HT1080 (cell line): Measurements from ENCODE around the gene FAIM2. TPM values are rescaled to one million over a fixed set of nuclear protein-coding genes. Genes with fewer than 3 reads are reported as not detected.
A peak's percentile ranks its signal among the peaks of the same experiment; 100 is the strongest.

Experiments used
- DNase-seq: peaks from one replicate; pipeline ENCODE4 v3.0.0-alpha.2; 2015; ENCODE audit warnings: low read depth
- total RNA-seq: library from RNA; depleted of rRNA; stranded (reverse); fragments of >200 nt; shearing (Covaris generic); gene quantifications from 2 replicates; pipeline ENCODE4 v1.2.3, GENCODE V29; 2014

The FAIM2 gene
- total RNA-seq, 1 experiment from 2014 or later = not detected

DNA sequence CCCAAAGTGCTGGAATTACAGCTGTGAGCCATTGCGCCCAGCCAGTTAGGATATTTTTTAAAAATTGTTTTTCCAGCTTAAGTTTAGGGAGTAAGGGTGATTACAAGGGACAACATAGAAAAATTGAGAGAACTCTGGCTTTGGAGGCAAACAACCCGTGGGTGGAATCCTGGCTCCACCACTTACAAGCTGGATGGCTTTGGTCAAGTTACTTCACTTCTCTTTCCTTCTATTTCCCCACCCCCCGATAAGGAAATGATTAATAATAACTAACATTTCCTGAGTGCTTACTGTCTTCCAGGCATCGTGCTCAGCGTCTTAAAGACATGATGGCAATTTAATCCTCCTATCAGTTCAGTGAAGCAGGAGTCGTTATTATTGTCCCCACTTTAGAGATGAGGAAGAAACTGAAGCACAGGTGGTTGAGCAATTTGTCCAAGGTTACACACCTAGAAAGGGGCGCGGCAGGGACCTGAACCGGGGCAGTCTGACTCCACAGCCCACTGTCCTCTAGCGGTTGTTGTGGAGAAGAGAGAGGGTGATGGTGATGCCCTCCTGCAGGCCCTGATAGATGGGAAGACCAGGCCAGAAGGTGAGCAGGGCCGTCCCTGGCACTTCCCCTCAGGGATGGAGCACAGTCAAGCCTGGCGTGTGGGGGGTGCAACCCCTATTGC, 16.7 kb upstream of the FAIM2 start:
- peak; percentile 68 for DNase-seq

DNA sequence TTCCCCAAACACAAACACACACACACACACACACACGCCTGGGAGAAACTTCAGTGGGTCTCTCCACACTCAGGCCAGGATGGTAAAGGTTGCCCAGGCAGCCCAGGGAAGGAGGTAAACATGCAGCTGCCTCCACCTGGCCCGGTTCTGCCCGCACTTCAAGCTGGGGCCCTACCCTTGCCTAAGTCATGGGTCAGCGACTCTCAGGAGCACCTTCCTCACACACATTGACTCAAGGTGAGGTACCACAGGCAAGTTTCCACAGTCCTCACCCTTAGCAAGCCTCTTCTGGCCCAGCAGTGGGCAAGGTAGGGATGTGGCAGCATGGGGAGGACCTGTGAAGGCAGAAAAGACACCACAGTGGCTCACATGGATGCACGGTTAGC, 14.1 kb upstream of the FAIM2 start:
- no peak for DNase-seq

DNA sequence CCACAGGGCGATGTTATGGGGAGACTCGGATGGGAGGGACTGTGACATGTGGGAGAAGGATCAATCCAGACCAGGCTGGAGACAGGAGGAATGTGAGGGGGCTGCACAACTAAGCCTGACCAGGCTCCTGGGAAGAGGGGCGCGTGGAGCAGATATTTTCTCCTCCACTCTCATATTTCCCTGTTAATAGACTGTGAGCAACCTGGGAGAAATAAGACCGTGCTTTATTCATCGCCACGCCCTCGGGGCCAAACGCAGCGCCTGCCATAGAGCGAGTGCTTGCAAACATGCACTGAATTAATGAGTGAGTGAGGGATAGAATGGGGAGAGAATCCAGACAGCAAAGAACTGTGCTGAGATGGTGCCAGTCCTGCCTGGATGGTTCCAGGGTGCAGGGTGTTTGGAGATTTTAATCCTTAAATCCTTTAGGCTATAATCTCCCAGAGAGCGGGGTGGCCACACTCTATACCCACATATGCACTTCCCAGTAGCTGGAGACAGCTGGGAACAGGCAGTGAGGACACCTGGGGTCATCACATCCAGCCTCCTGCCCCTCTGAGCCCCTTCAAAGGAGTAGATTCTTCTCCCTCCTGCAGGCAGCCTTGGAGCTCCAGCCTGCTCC, 13.6 kb upstream of the FAIM2 start:
- DNase-seq = no peak

DNA sequence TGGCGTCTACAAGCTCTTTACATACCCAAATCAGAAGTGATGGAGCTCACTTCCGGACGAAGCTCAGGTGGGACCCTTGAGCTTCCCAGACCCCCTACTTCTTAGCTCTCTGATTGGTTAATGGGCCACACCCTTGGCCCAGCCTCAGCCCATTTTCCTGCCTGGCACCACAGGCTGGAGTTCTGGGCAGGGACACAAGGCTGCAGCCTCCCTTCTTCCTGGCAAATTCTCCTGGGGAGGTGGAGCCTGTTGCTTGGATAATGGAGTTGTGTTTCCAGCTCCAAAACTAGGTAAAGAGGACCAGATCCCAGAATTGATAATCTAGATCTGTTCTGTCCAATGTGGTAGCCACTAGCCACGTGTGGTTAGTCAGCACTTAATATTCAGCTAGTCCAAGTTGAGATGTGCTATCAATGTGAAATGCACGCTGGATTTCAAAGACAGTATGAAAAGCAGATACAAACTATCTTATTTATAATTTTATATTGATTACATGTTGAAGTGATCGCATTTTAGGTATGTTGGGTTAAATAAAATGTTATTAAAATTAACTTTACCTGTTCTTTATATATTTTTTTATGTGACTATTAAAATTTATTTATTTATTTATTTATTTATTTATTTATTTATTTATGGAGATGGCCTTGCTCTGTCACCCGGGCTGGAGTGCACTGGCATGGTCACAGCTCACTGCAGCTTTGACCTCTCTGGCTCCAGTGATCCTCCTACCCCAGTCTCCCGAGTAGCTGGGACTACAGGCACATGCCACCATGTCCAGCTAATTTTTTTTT, 12.6 kb upstream of the FAIM2 start:
- DNase-seq = no peak

DNA sequence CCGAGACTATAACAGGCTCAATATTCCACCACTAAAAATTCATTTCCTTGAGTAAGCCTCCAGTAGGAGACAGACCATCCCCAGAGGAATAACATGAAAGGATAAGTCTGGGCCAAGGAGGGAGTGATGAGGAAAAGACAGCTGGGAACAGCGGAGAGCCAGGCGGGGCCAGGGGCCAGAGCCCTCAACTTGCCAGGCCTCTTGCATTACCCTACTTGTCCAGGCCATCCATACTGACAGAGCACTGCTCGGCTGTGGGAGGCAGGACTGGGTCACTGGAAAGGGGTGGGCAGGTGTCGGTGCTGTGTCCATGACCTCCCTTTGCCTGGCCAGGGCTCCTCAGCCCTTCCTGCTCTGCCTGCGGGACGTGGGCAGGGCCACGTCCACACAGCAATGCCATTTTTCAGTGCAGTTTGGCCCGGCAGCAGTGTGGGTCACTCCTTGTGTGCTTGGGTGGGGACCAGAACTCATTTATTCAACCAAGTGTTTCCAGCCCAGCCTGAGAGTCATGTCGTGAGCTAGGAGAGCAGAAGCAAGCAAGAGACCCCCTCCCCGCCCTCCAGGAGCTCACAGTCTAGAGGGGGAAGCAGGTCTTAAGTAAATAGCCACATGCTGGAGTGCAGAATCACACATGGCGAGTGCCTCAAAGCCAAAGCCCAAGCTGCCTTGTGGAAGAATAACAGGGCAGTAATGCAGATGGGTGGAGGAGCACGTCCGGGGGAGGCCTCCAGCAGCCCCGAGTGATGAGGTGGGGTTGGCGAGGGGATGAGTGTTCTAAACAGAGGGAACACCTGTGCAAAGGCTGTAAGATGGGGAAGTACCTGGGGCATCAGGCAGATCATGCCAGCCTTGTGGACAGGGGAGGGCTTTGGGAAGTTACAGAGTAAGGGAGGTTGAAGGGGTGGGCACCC, 8.9 kb upstream of the FAIM2 start:
- DNase-seq = no peak

DNA sequence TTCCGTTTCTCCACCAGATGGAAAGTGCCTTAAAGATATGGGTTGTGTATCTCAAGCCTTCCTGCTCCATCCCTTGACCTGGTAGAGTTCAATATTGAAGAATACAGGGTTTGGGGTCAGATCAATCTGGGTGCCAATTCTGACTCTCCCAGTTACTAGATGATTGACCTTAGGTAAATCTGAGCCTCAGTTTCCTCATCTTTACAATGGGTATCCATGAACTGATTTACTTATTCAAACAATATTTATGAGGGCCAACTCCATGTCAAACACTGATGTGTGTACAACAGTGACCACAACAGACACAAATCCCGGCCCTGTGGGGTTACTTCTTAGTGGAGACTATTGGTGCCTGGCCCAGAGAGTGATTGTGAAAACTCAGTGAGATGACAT, 7.5 kb upstream of the FAIM2 start:
- DNase-seq = no peak

DNA sequence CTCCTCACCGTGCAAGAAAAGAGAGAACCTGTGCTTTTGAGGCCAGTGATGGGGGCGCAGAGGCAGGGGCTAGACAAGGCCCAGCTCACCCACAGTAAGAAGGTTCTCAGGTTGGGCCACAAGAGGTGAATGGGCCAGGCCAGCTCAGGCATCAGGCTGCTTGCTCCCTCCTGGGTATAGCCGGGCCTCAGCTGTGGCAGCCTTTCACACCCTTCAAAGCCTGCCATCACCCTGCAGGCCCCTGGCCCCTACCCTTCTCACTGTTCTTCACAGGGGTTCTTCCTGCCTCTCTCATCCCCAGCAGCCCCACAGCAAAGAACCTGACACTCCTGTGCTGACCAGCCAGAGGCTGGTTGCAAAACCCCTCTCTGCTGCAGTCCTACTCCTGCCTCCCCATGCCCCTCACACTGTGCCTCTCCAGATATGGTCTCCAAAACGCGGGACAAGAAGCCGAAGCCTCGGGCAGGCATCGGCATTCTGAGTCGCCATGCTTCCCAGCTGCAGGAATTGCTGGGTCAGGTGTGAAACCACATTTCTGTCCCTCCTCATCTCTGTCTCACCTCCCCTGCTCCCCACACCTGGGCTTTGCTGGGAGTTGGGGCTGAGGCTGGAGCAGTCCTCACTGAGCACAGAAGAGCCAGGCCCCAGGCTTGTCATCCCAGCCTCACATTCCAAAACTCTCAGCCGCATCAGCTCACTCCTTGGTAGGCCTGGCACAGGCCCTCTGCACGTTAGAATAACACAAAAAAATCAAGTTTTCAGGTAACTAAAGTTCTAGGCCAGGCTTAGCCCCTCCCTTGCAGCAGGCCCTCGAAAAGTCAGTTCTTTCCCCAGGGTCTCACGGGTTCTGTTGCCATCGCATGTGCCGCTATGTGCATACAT, 6.9 kb upstream of the FAIM2 start:
- no peak for DNase-seq

DNA sequence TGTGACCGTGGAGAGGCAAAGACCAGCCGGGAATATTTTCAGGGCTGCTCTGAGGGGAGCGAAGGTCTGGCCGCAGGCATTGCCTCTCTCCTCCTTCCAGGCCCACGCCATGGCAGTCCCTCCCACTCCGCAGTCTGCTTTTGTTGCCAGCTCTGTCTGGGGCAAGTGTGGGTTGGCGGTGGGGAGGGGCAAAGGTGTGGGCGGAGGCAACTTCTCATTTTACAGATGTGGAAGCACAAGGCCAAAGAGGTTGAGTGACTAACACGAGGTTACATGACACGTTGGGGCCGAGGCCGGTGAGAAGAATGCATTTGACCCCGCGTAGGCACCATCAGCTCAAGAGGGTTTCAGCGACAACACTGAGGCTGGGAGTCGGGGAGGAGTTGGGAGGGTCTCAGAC, 6.1 kb upstream of the FAIM2 start:
- peak; percentile 40 for DNase-seq

DNA sequence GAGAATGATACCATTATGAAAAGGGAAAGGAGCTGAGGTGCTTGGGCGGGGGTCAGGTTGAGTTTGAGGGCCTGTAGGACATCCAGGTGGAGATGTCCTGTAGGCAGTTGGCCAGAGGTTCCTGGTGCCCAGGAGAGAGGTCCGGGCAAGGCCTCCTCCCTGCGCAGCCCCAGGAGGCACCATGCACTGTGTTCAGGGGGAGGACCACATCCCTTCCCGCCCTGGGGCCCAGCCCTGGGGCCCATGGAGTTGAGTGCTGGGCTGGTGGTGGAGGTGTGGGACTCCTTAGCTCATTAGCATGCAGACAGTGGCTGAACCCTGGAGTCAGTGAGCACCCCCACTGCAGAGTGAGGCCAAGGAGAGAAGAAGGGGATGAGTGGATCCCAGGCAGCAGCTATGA, 5.7 kb upstream of the FAIM2 start:
- DNase-seq = no peak

DNA sequence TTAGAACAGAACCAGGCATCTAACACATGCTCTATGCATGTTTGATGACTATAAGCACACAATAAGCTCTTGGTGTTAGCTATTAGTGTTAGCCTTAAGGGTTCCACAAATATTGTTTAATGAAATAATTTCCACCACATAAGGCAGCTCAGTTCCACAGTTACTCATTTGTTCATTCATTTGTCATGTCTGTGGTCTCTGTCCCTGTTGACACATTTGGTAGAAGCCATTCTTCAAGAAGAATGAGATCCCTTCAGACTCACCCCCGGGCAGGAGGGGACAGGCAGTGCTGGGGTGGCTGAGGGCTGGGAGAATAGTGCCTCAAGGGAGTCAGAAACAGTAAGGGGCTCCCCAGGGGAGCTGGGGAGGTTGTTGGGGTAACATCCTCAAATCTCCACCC, 3.7 kb upstream of the FAIM2 start:
- no peak for DNase-seq

DNA sequence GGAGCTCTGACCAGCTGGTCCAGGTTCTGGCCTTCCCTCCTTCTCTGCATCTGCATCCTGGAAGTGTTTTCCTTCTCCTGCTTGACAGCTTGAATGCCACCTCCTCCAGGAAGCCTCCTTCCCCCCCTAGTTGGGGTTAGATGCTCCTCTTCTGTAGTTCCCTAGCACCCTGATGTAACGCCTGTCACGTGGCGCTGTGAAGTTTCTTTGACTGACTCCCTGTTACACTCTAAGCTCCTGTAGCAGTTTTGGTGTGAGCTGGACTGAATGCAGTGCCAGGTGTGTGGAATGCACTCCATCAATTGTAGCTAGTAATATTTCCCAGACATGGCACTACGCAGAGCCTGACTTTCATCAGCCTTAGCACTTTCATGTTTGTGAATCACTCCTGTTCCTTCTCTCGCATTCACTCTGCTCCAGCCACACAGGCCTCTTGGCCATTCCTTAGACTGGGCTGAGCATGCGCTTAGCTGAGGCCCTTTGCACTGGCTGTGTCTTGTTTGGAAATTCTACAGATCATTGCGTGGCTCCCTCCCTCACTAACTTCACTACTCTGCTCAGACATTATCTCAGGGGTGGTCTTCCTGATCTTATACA, 2.1 kb upstream of the FAIM2 start:
- DNase-seq = no peak

DNA sequence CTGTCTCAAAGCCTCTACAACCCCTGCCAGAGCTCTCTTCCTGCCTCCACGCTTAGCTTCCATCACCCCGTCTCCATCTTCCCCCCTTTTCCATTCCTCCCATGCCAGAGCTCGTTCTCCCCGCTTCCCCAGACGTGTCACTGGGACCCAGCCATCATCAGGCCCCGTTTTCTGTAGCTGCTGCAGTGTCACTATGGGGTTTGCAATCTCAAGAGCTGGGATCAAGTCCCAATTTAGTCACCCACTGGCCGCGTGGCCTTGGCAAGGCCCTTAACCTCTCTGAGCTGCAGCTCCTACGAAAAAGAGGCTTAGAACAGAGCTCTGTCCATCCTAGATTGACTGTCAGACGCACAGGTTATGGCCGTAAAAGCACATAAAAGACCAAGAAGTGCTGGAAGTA, 901 bp upstream of the FAIM2 start:
- DNase-seq = no peak

DNA sequence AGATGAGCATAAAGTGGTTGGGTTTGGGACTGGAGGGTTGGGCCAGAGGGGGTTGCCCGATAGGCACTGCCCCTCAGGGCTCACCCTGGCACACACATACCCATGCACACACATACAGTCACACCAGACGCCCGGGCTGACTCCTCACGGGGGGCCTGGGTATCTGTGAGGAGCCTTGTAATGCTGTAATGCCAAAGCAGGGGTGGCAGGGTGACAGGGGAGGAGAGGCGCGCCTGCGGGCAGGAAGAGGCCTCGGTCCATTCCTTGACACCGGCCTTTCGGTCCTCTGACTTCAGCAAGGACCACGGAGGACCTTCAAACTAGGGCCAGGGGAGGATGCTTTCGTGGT, 375 bp downstream of the FAIM2 start:
- DNase-seq = no peak

DNA sequence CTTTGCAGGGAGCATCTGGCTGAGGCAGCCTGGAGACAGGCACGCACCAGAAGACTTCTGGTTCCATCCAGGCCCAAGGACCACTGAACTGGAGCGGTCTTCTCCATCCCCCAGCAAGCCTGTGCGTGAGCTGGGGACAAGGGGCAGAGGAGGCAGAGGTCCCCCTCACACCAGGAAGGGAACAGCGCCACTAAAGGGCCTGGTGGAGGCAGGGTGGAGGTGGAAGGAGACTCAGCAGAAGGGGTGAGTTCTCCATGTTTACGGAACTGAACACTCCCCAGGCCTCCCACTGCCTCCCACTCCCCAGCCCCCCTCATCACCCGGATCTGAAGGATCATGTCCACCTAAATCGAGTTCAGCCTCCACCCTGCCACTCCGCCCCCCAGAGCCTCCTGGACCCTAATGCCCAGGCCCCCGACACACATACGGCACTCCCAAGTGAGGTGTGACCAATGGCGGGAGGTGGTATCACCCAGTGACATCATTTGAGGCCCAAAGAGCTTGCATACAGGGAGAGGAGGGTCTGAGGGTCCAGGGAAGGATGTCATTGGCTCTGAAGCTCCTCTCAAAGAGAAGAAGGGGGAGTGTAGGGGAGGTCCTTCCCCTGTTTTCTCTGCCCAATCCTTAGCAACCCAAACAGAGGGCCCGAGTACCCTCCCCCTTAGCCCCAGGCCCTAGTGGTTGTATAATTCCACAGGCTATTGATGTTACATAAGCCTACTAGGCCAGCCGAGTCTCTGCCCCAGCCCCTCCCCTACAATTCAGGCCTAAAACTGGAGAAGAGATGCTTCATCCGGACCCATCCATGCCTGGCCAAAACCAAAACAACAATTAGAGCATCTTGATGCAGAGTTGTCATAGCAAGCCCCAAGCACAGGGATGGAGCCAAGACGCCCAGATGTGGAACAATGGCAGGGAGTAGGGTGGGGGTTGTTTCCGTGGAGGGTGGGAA, 1.0 kb downstream of the FAIM2 start:
- DNase-seq = no peak

DNA sequence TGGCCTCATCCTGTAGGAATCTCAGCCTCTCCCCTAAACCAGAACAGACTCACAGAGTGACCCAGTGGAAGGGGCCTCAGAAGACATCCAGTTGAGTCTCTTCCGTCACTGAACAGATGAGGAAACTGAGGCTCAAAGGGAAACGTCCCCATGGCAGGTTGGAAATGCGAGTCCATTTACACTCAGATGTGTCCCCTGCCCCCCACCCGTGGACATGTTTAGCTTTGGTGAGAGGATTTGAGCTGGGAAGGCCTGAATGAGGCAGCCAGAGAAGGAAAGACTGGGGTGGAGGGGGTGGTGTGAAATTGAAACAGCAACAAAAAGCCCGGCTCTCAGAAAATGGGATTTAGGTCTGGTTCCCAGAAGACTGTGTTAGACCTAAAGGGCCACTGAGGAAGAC, 1.7 kb downstream of the FAIM2 start:
- DNase-seq = no peak

DNA sequence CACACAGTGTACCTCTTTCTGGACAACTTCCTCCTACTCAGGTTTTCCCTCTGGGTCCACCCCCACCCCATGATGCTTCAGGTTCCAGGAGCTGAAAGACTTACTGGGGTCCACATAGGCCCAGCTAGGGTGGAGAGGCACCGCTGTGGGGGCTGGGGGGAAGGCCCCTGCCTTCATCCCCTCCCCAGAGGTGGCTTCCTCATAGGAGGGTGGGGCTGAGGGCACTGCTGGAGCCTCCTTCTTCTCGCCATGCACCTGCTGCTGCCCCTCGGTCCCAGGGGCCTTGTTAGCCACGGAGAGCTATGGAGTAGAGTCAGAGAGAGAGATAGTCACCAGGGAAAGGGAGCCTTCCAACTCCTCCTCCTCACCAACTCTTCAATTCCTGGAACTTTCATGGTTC, 2.7 kb downstream of the FAIM2 start:
- no peak for DNase-seq

DNA sequence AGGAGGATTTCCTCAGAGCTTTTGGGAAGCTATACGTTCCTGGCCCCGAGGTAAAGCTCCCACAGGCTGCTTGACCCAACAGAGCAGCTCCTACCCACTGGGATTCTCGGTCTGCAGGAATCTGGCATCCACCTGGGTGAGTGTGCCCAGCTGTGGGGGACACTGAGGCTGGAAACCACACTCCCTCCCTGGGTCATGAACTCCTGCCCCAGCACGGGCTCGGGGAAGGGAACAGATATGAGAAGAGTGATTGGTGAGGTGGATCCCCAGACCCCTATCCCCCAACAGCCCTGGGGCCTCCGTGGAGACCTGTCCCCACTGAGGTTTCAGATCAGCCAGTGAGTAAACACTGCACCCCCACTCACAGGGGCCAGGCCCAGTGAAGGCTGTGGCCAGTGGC, 3.3 kb downstream of the FAIM2 start:
- DNase-seq = no peak

DNA sequence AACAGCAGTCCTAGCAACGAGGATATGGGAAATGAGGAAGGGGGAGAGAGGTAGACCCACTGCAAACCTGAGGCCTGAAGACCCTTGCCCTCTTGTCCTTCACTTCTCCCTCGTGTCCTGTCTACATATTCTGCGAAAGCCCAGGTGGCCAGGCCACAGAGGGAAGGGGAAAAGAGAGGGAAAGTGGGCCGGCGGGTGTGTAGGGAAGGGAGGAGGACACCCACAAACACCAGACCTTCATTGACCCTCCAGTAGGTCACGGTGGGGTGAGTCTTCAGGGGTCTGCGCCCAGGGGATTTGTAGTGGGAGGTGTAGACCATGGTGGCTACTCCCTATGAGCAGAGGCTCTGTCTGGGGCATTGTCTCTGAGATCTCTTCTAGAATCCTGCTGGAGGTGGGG, 3.8 kb downstream of the FAIM2 start:
- DNase-seq = no peak

DNA sequence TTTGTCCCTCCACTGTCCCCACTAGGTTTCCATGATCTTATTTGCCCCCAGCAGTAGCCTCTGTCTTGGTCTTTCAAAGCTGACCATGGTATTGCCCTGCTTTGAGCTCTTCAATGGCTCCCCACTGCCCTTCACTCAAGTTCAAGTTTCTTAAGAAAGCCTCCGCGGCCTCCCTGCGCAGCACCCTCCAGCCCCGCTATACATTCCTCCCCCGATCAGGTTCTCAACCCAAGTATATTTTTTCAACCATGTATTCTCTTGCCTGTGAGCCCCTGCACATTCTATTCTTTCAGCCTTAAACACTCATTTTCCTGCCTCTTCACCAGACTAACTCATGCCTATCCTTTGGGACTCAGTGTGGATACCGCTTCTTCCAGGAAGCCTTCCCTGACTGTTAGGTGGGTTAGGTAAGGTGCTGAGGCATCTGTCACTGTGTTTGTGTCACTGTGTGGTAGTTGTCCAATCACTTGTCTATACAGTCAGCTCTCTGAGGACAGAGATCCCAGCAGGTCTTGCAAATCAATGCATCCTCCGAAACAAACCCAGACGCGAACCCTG, 4.3 kb downstream of the FAIM2 start:
- no peak for DNase-seq
